Measurements from ENCODE around the gene SREBF1.

Gene SREBF1

GRCh38 chr17:17859909-17860765 is 23.4 kb upstream of the SREBF1 start:
- peak; percentile 95 for TF ChIP-seq CTCF (IDR thresholded peaks at IDR 0.05; ENCODE audit: low read depth, low read length)
- DNase-seq (ENCODE audit: low read depth in 2 of 2), result peak; percentile 64 to 65
- no peak overlapping the region for H3K4me3 ChIP-seq (replicated peaks in 1 of 2; ENCODE audit: low read depth in 2 of 2, low read length in 2 of 2)

GRCh38 chr17:17857496-17857895 is 20.7 kb upstream of the SREBF1 start:
- no peak overlapping the region for H3K4me3 ChIP-seq (replicated peaks in 1 of 2; ENCODE audit: low read depth in 2 of 2, low read length in 2 of 2)
- DNase-seq (ENCODE audit: low read depth in 2 of 2), result no peak
- TF ChIP-seq CTCF (IDR thresholded peaks at IDR 0.05; ENCODE audit: low read depth, low read length), result no peak

GRCh38 chr17:17856386-17856785 is 19.6 kb upstream of the SREBF1 start:
- TF ChIP-seq CTCF (IDR thresholded peaks at IDR 0.05; ENCODE audit: low read depth, low read length), result no peak
- DNase-seq (ENCODE audit: low read depth in 2 of 2), result no peak
- H3K4me3 ChIP-seq (replicated peaks in 1 of 2; ENCODE audit: low read depth in 2 of 2, low read length in 2 of 2), result no peak overlapping the region

GRCh38 chr17:17855976-17856375 is 19.2 kb upstream of the SREBF1 start:
- no peak for TF ChIP-seq CTCF (IDR thresholded peaks at IDR 0.05; ENCODE audit: low read depth, low read length)
- H3K4me3 ChIP-seq (replicated peaks in 1 of 2; ENCODE audit: low read depth in 2 of 2, low read length in 2 of 2), result no peak overlapping the region
- peak in 1 of 2 donors; percentile 51 for DNase-seq (ENCODE audit: low read depth in 2 of 2)

GRCh38 chr17:17853811-17854447 is 17.1 kb upstream of the SREBF1 start:
- no peak for DNase-seq (ENCODE audit: low read depth in 2 of 2)
- no peak overlapping the region for H3K4me3 ChIP-seq (replicated peaks in 1 of 2; ENCODE audit: low read depth in 2 of 2, low read length in 2 of 2)
- no peak for TF ChIP-seq CTCF (IDR thresholded peaks at IDR 0.05; ENCODE audit: low read depth, low read length)

GRCh38 chr17:17852930-17853329 is 16.1 kb upstream of the SREBF1 start:
- H3K4me3 ChIP-seq (replicated peaks in 1 of 2; ENCODE audit: low read depth in 2 of 2, low read length in 2 of 2), result no peak overlapping the region
- no peak for DNase-seq (ENCODE audit: low read depth in 2 of 2)
- TF ChIP-seq CTCF (IDR thresholded peaks at IDR 0.05; ENCODE audit: low read depth, low read length), result no peak
